ENCODE data around the gene NEK3.

DNA sequence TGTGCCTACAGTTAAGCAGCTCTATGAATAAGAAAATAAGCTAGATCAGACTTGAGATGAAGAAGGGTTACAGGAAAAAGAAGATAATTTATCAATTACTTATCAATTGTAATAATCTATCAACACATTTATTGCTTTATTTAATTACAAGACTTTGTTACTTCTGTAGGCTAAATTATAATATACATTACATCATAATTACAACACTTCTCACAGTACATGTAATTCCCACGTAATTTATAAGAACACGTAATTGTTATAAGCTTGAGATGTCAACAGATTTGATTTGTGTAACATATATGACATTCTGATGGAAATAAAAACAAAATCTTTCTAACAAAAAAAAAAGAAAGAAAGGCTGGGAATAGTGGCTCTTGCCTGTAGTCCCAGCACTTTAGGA lies 67.3 kb downstream of the NEK3 start:
- TF ChIP-seq, protein P1, sequence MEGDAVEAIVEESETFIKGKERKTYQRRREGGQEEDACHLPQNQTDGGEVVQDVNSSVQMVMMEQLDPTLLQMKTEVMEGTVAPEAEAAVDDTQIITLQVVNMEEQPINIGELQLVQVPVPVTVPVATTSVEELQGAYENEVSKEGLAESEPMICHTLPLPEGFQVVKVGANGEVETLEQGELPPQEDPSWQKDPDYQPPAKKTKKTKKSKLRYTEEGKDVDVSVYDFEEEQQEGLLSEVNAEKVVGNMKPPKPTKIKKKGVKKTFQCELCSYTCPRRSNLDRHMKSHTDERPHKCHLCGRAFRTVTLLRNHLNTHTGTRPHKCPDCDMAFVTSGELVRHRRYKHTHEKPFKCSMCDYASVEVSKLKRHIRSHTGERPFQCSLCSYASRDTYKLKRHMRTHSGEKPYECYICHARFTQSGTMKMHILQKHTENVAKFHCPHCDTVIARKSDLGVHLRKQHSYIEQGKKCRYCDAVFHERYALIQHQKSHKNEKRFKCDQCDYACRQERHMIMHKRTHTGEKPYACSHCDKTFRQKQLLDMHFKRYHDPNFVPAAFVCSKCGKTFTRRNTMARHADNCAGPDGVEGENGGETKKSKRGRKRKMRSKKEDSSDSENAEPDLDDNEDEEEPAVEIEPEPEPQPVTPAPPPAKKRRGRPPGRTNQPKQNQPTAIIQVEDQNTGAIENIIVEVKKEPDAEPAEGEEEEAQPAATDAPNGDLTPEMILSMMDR (IDR thresholded peaks at IDR 0.05): no peak
- TF ChIP-seq POLR2A (IDR thresholded peaks at IDR 0.05): no peak
